ENCODE results near the gene RGS7. TPM values are rescaled to one million over a fixed set of nuclear protein-coding genes. Genes with fewer than 3 reads are reported as not detected.

The RGS7 gene
- total RNA-seq, 4 donors from 2014 or later: 1.9 TPM; not detected in 3

DNA sequence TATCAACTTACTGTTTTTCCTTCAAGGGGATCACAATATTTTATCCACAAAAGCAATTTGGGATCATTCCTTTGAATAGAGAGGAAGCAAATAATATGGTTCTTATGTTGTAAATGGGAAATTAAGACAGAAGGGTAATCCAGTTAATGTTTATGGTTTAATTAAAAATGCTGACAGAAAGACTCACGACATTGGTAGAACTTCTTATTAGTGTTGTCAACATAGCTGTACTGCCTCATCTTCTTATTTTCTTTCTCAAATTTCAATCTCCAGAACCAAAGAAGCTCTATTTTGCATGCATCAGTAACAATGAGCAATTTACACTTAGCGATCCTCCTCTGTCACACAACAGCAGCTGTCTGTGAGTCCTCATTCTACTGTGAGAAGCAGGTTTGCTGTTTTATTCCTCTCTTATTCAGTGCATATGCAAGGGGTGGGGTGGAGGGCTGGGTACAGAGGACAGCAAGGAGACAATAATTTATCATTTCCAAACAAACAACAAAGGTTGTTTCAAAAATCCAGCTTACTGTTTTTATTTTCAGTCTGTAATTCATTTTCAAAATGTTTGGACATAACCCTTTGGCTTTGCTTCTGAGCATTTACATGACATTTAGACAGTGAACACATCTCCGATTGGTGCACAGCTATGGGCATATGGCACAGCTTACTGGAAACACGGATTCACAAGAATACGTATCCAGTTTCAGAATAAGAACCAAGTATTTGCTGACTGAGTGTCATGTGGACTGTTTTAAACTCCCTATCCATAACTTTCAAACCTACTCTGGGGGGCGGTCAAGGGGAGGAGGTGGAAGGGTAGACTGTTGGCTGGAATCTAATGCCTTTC is 335.9 kb downstream of the RGS7 start:
- Histone ChIP-seq H3K27me3 (no peaks in the 10 kb centered on the region), H3K4me1 (no peaks in the 10 kb centered on the region), H3K36me3 (no peaks in the 10 kb centered on the region), H3K4me3 (no peak overlapping the region), H3K27ac (no peak overlapping the region), H3K9me3 (no peaks in the 10 kb centered on the region)
- TF ChIP-seq CTCF (IDR thresholded peaks at IDR 0.05) (no peak), POLR2A (IDR thresholded peaks at IDR 0.05) (no peak)
- DNase-seq: no peak

GRCh38 chr1:241012708-241013340 is 344.2 kb downstream of the RGS7 start:
- no peaks in the 10 kb centered on the region for H3K36me3 ChIP-seq
- no peak overlapping the region for H3K4me3 ChIP-seq
- no peaks in the 10 kb centered on the region for H3K27me3 ChIP-seq
- H3K9me3 ChIP-seq: no peaks in the 10 kb centered on the region
- DNase-seq: no peak
- no peak overlapping the region for H3K27ac ChIP-seq
- no peak for TF ChIP-seq POLR2A (IDR thresholded peaks at IDR 0.05)
- TF ChIP-seq CTCF (IDR thresholded peaks at IDR 0.05): no peak
- no peaks in the 10 kb centered on the region for H3K4me1 ChIP-seq

- H3K9me3 ChIP-seq: no peaks in the 10 kb centered on the region
- no peak overlapping the region for H3K27ac ChIP-seq
- no peaks in the 10 kb centered on the region for H3K4me1 ChIP-seq
- H3K27me3 ChIP-seq: no peaks in the 10 kb centered on the region
- H3K4me3 ChIP-seq: no peak overlapping the region
- TF ChIP-seq POLR2A (IDR thresholded peaks at IDR 0.05): no peak
- TF ChIP-seq CTCF (IDR thresholded peaks at IDR 0.05): no peak
- DNase-seq: no peak
- H3K36me3 ChIP-seq: no peaks in the 10 kb centered on the region
Measured at GRCh38 chr1:241007668-241008067, 349.3 kb downstream of the RGS7 start.

GRCh38 chr1:240999826-241000225 is 357.2 kb downstream of the RGS7 start:
- H3K36me3 ChIP-seq: no peaks in the 10 kb centered on the region
- DNase-seq: no peak
- H3K4me1 ChIP-seq: no peaks in the 10 kb centered on the region
- no peaks in the 10 kb centered on the region for H3K9me3 ChIP-seq
- H3K4me3 ChIP-seq: no peak overlapping the region
- TF ChIP-seq CTCF (IDR thresholded peaks at IDR 0.05): no peak
- no peak for TF ChIP-seq POLR2A (IDR thresholded peaks at IDR 0.05)
- no peaks in the 10 kb centered on the region for H3K27me3 ChIP-seq
- no peak overlapping the region for H3K27ac ChIP-seq

DNA sequence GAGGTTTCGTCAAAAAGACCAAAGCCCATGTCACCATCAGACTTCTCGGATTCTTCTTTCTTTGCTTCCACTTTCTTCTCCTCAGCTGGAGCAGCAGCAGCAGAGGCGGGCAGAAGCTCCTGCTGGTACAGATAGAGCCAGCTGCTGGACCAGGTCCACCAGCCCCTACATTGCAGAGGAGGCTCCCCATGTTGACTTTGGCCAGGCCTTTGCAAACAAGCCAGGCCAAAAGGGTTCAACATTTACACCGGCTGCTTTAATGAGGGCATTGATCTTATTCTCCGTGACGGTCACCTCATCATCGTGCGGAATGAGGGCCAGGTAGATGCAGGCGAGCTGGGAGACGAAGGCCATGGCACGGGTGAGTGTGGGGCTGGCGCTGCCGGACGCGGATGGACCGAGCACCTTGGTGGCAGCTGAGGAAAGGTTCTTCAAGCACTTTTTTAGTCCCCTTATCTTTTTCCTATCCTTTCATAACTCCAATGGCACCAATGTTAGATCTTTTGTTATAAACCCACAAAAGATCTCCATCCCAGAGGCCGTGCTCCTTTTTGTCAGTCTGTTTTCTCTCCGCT is 358.5 kb downstream of the RGS7 start:
- no peak for TF ChIP-seq POLR2A (IDR thresholded peaks at IDR 0.05)
- Histone ChIP-seq H3K4me3 (no peak overlapping the region), H3K9me3 (no peaks in the 10 kb centered on the region), H3K27ac (no peak overlapping the region), H3K27me3 (no peaks in the 10 kb centered on the region), H3K4me1 (no peaks in the 10 kb centered on the region), H3K36me3 (no peaks in the 10 kb centered on the region)
- no peak for DNase-seq

- Histone ChIP-seq H3K4me3 (no peak overlapping the region), H3K27me3 (no peaks in the 10 kb centered on the region), H3K36me3 (no peaks in the 10 kb centered on the region), H3K9me3 (no peaks in the 10 kb centered on the region), H3K27ac (no peak overlapping the region), H3K4me1 (no peaks in the 10 kb centered on the region)
- DNase-seq: no peak
- TF ChIP-seq CTCF (IDR thresholded peaks at IDR 0.05) (no peak), POLR2A (IDR thresholded peaks at IDR 0.05) (no peak)
Measured at GRCh38 chr1:240998024-240998423, 359.0 kb downstream of the RGS7 start.

All from Peyer's patch (tissue), 4 donors.